ENCODE measurements around the gene ESYT2. TPM values are rescaled to one million over a fixed set of nuclear protein-coding genes. Genes with fewer than 3 reads are reported as not detected.

The ESYT2 gene
- total RNA-seq, 1 experiment from 2014 or later, result 59.4 TPM

GRCh38 chr7:158760936-158761335 is 68.4 kb downstream of the ESYT2 start:
- no peaks in the 10 kb centered on the region for H3K9me3 Mint-ChIP-seq (ENCODE audit: unreplicated experiment)
- H3K36me3 ChIP-seq (ENCODE audit: control insufficient read depth, insufficient read depth, low read length), result no peaks in the 10 kb centered on the region; the same call in none of the 2 replicates
- no peak overlapping the region for H3K4me3 ChIP-seq (ENCODE audit: low read depth, low read length)
- intact Hi-C loops (cut with micrococcal nuclease; ENCODE audit: unreplicated experiment), result loop anchor here (10.0 kb wide), 1 partner anchor 64 kb away; the partner anchor contains the start of gene ESYT2
- ChIA-PET POLR2A (no interaction called here), CTCF (no interaction called here)
- H3K27me3 ChIP-seq (replicated peaks; ENCODE audit: control insufficient read depth, insufficient read depth, low read length), result no peaks in the 10 kb centered on the region
- H3K27me3 Mint-ChIP-seq (ENCODE audit: insufficient read depth, unreplicated experiment), result no peaks in the 10 kb centered on the region
- BruUV-seq (replicated peaks), result no TSS peak
- peaks cover 70% of the 10 kb centered on the region for H3K36me3 Mint-ChIP-seq (ENCODE audit: insufficient read depth, unreplicated experiment)
- TF ChIP-seq CTCF (IDR thresholded peaks at IDR 0.05; ENCODE audit: insufficient read depth in 1 of 2, low read depth in 1 of 2, low read length in 1 of 2, severe bottlenecking in 1 of 2, unreplicated experiment in 1 of 2), result peak in 1 of 2 experiments; percentile 17
- no peak overlapping the region for H3K27ac Mint-ChIP-seq (ENCODE audit: unreplicated experiment)
- no peaks in the 10 kb centered on the region for H3K9me3 ChIP-seq
- H3K4me1 Mint-ChIP-seq (ENCODE audit: low read depth, unreplicated experiment), result no peaks in the 10 kb centered on the region
- H3K4me1 ChIP-seq, result no peaks in the 10 kb centered on the region
- DNase-seq, result peak in 1 of 2 experiments; percentile 28
- H3K4me3 Mint-ChIP-seq (ENCODE audit: unreplicated experiment), result no peak overlapping the region

DNA sequence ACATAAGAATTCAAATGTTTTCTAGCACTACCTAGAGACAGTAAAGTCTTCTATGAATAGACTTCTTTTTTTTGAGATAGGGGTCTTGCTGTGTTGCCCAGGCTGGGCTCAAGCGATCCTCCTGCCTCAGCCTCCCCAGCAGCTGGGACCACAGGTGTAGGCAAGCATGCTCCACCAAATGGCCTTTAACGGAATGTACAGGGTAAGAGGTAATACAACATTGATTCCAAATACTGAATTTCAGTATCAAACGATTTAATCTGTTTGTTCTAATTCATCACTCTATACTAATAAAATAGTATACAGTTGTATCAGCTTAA is 68.9 kb downstream of the ESYT2 start:
- no TSS peak for BruUV-seq (replicated peaks)
- ChIA-PET POLR2A (no interaction called here), CTCF (no interaction called here)
- Histone ChIP-seq H3K9me3 (no peaks in the 10 kb centered on the region), H3K36me3 (ENCODE audit: control insufficient read depth, insufficient read depth, low read length) (no peaks in the 10 kb centered on the region; the same call in none of the 2 replicates), H3K27me3 (replicated peaks; ENCODE audit: control insufficient read depth, insufficient read depth, low read length) (no peaks in the 10 kb centered on the region), H3K4me3 (ENCODE audit: low read depth, low read length) (no peak overlapping the region), H3K4me1 (no peaks in the 10 kb centered on the region)
- Mint-ChIP-seq H3K36me3 (ENCODE audit: insufficient read depth, unreplicated experiment) (peaks cover 67% of the 10 kb centered on the region), H3K27ac (ENCODE audit: unreplicated experiment) (no peak overlapping the region), H3K27me3 (ENCODE audit: insufficient read depth, unreplicated experiment) (no peaks in the 10 kb centered on the region), H3K4me1 (ENCODE audit: low read depth, unreplicated experiment) (no peaks in the 10 kb centered on the region), H3K4me3 (ENCODE audit: unreplicated experiment) (no peak overlapping the region), H3K9me3 (ENCODE audit: unreplicated experiment) (no peaks in the 10 kb centered on the region)
- intact Hi-C loops (cut with micrococcal nuclease; ENCODE audit: unreplicated experiment), result loop anchor here (10.0 kb wide), 1 partner anchor 64 kb away; the partner anchor contains the start of gene ESYT2
- DNase-seq, result no peak
- TF ChIP-seq CTCF (IDR thresholded peaks at IDR 0.05; ENCODE audit: insufficient read depth in 1 of 2, low read depth in 1 of 2, low read length in 1 of 2, severe bottlenecking in 1 of 2, unreplicated experiment in 1 of 2), result no peak

GRCh38 chr7:158759749-158760444 is 69.4 kb downstream of the ESYT2 start:
- Mint-ChIP-seq H3K27ac (ENCODE audit: unreplicated experiment) (no peak overlapping the region), H3K4me3 (ENCODE audit: unreplicated experiment) (no peak overlapping the region), H3K27me3 (ENCODE audit: insufficient read depth, unreplicated experiment) (no peaks in the 10 kb centered on the region), H3K36me3 (ENCODE audit: insufficient read depth, unreplicated experiment) (peaks cover 67% of the 10 kb centered on the region), H3K9me3 (ENCODE audit: unreplicated experiment) (no peaks in the 10 kb centered on the region), H3K4me1 (ENCODE audit: low read depth, unreplicated experiment) (no peaks in the 10 kb centered on the region)
- no TSS peak for BruUV-seq (replicated peaks)
- H3K9me3 ChIP-seq, result no peaks in the 10 kb centered on the region
- no peaks in the 10 kb centered on the region; the same call in none of the 2 replicates for H3K36me3 ChIP-seq (ENCODE audit: control insufficient read depth, insufficient read depth, low read length)
- no peaks in the 10 kb centered on the region for H3K27me3 ChIP-seq (replicated peaks; ENCODE audit: control insufficient read depth, insufficient read depth, low read length)
- intact Hi-C loops (cut with micrococcal nuclease; ENCODE audit: unreplicated experiment), result loop anchor here (10.0 kb wide), 1 partner anchor 65 kb away; the partner anchor contains the start of gene ESYT2
- no peak overlapping the region for H3K4me3 ChIP-seq (ENCODE audit: low read depth, low read length)
- CTCF ChIA-PET, result no interaction called here
- TF ChIP-seq CTCF (IDR thresholded peaks at IDR 0.05; ENCODE audit: insufficient read depth in 1 of 2, low read depth in 1 of 2, low read length in 1 of 2, severe bottlenecking in 1 of 2, unreplicated experiment in 1 of 2), result no peak
- no peak for DNase-seq
- POLR2A ChIA-PET, result no interaction called here
- no peaks in the 10 kb centered on the region for H3K4me1 ChIP-seq

All from Caco-2 (cell line).